ENCODE data around the gene CDH26.

The CDH26 gene

DNA sequence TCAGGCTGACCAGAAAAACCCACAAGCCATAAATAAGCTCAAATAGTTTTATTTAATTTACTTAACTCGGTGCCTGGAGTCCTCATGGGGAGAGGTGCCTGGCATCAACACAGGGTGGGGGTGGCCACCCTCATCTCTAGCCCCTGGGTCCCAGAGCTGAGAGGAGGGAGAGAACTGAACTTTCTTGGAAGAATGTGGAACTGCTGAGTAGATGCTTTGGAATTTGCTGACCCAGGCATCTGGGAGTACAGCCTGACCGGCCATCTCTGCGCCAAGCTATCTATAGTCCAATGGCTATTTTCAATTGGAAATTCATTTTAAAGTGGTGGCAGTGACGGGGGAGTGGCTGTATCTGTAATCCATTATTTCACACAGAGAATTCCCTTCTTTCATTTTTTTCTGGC, 104.8 kb downstream of the CDH26 start:
- DNase-seq (ENCODE audit: low read depth, low spot score) = no peak

DNA sequence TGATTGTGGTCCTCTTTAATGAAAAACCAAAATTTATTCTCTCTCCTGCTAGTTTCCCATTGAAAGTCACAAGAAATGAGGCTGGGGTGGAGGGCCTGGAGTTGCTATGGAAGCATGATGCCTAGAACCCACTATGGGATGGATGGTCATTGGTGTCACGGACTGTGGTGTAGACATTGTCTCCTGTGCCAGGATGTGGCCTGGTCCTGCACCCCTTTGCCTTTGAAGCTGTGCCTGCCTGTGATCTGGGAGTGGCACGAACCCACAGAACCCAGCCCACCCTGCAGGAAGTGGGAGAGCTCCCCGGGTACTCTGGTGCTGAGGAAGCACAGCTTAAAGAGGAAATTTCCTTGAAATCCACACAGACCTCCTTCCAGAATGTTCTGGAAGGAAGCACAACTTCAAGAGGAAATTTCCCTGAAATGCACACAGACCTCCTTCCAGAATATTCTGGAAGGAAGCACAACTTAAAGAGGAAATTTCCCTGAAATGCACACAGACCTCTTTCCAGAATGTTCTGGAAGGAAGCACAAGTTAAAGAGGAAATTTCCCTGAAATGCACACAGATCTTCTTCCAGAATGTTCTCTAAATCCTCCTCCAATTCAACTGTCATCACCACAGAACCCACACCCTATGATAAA, 105.6 kb downstream of the CDH26 start:
- no peak for DNase-seq (ENCODE audit: low read depth, low spot score)

Measured in activated CD4-positive, CD25-positive, alpha-beta regulatory T cell treated with anti-CD3 and anti-CD28 coated beads, Interleukin-2, amount 50 U/mL, for 16 hours (primary cell).